Smooth muscle cell (in vitro differentiated cells): ENCODE results near the gene RTL1. TPM values are rescaled to one million over a fixed set of nuclear protein-coding genes. Genes with fewer than 3 reads are reported as not detected.

Source experiments
- DNase-seq: peaks from one replicate; lab custom pipeline; 2025; ENCODE audit not compliant: unreplicated experiment; lab: John Stamatoyannopoulos, UW
- H2AFZ ChIP-seq: fragments of 200-600 bp; sonication (generic); 2 replicates; pipeline ENCODE4 v1.6.0; 2016; ENCODE audit warnings: antibody characterized with exemption, low read depth, mild to moderate bottlenecking
- H3F3A ChIP-seq: fragments of 200-600 bp; sonication (generic); 2 replicates; pipeline ENCODE4 v1.6.0; 2017; ENCODE audit warnings: antibody characterized with exemption, low read depth
- H3K27ac ChIP-seq: fragments of 200-600 bp; sonication (generic); 2 replicates; pipeline ENCODE4 v1.5.1; 2016; ENCODE audit warnings: low read depth, mild to moderate bottlenecking
- H3K27me3 ChIP-seq: fragments of 200-600 bp; sonication (generic); 2 replicates; pipeline ENCODE4 v1.6.1; 2016; ENCODE audit warnings: low read depth, mild to moderate bottlenecking
- H3K36me3 ChIP-seq: fragments of 200-600 bp; sonication (generic); 2 replicates; pipeline ENCODE4 v1.5.1; 2016; ENCODE audit warnings: low read depth
- H3K4me1 ChIP-seq: fragments of 200-600 bp; sonication (generic); 2 replicates; pipeline ENCODE4 v1.5.1; 2016; ENCODE audit warnings: low read depth
- H3K4me2 ChIP-seq: fragments of 200-600 bp; sonication (generic); 2 replicates; pipeline ENCODE4 v1.6.0; 2016; ENCODE audit warnings: mild to moderate bottlenecking
- H3K4me3 ChIP-seq: fragments of 200-600 bp; sonication (generic); 2 replicates; pipeline ENCODE4 v1.5.1; 2016; ENCODE audit warnings: mild to moderate bottlenecking
- H3K79me2 ChIP-seq: fragments of 200-600 bp; sonication (generic); 2 replicates; pipeline ENCODE4 v1.6.0; 2016; ENCODE audit warnings: low read depth, mild to moderate bottlenecking
- H3K9ac ChIP-seq: fragments of 200-600 bp; sonication (generic); 2 replicates; pipeline ENCODE4 v1.6.0; 2016; ENCODE audit warnings: low read depth
- H3K9me3 ChIP-seq: fragments of 200-600 bp; sonication (generic); replicated peaks from 2 replicates; pipeline ENCODE4 v1.5.1; 2016; ENCODE audit warnings: low read depth
- H4K20me1 ChIP-seq: fragments of 200-600 bp; sonication (generic); 2 replicates; pipeline ENCODE4 v1.6.0; 2016; ENCODE audit warnings: low read depth
- CTCF ChIP-seq: fragments of 200-600 bp; sonication (generic); IDR thresholded peaks from 2 replicates; pipeline ENCODE4 v1.5.1; 2017; ENCODE audit warnings: borderline replicate concordance, mild to moderate bottlenecking, antibody characterized with exemption; ENCODE audit not compliant: insufficient read depth, poor library complexity, severe bottlenecking
- WGBS: methylation state at CpG from one replicate; pipeline ENCODE4 v1.1.7; 2016; ENCODE audit warnings: low lambda C conversion rate; 5-methylcytosine and 5-hydroxymethylcytosine counted together
- polyA plus RNA-seq: library from polyadenylated mRNA; unstranded; fragments of >200 nt; fragmentation: Nextera tagmentation; extraction: Ambion mirVana; gene quantifications from 2 replicates; pipeline ENCODE4 v1.2.1, GENCODE V29; 2016
- total RNA-seq: library from RNA; depleted of rRNA; stranded (reverse); fragments of >200 nt; gene quantifications from 2 replicates; pipeline ENCODE4 v1.2.3, GENCODE V29; 2014

Gene RTL1
- total and polyA plus RNA-seq, 2 experiments from 2014 or later = 6.7 to 13.9 TPM

- no peaks in the 10 kb centered on the region for H3K4me1 ChIP-seq
- no peak for DNase-seq
- no peaks in the 10 kb centered on the region for H3F3A ChIP-seq
- H3K4me3 ChIP-seq = no peak overlapping the region
- no peak for TF ChIP-seq CTCF
- H3K9me3 ChIP-seq = no peaks in the 10 kb centered on the region
- H3K9ac ChIP-seq = no peak overlapping the region
- 87% methylated on average over 16 of the region's 16 CpGs for WGBS
- H2AFZ ChIP-seq = no peak overlapping the region
- H3K27me3 ChIP-seq = no peaks in the 10 kb centered on the region
- no peaks in the 10 kb centered on the region for H3K79me2 ChIP-seq
- H3K27ac ChIP-seq = no peak overlapping the region
- no peaks in the 10 kb centered on the region for H3K36me3 ChIP-seq
- H3K4me2 ChIP-seq = no peak overlapping the region
- H4K20me1 ChIP-seq = no peaks in the 10 kb centered on the region
Measured at GRCh38 chr14:100871234-100872186, 32.0 kb downstream of the RTL1 start.

- no peak for DNase-seq
- Histone ChIP-seq H3K79me2 (no peaks in the 10 kb centered on the region), H3K27ac (no peak overlapping the region), H3K4me2 (no peak overlapping the region), H3F3A (no peaks in the 10 kb centered on the region), H4K20me1 (no peaks in the 10 kb centered on the region), H3K27me3 (no peaks in the 10 kb centered on the region), H3K4me1 (no peaks in the 10 kb centered on the region), H3K9me3 (no peaks in the 10 kb centered on the region), H3K4me3 (no peak overlapping the region), H2AFZ (no peak overlapping the region), H3K36me3 (no peaks in the 10 kb centered on the region), H3K9ac (no peak overlapping the region)
- TF ChIP-seq CTCF = no peak
- WGBS = 94% methylated on average over 21 of the region's 24 CpGs
Measured at GRCh38 chr14:100868621-100869370, 34.7 kb downstream of the RTL1 start.

- Histone ChIP-seq H3K9me3 (no peaks in the 10 kb centered on the region), H3K4me3 (no peak overlapping the region), H3K4me1 (no peaks in the 10 kb centered on the region), H3K27me3 (no peaks in the 10 kb centered on the region), H3F3A (no peaks in the 10 kb centered on the region), H3K4me2 (no peak overlapping the region), H2AFZ (no peak overlapping the region), H4K20me1 (no peaks in the 10 kb centered on the region), H3K79me2 (no peaks in the 10 kb centered on the region), H3K27ac (no peak overlapping the region), H3K36me3 (no peaks in the 10 kb centered on the region), H3K9ac (no peak overlapping the region)
- WGBS = 97% methylated on average over 13 of the region's 13 CpGs
- no peak for DNase-seq
- no peak for TF ChIP-seq CTCF
Measured at GRCh38 chr14:100867631-100868315, 35.7 kb downstream of the RTL1 start.
